Stomach smooth muscle (tissue), 2 donors: Measurements from ENCODE around the gene TACSTD2.
"Not testable (repeated sequence)": the region's sequence is repeated elsewhere in the genome, so short reads cannot be mapped to it uniquely, and the experiment has no call there.

Experiments
- H3K27ac ChIP-seq: one replicate; pipeline ENCODE4 v1.7.0; 2013; ENCODE audit warnings: mild to moderate bottlenecking, low read length, inconsistent platforms
- H3K27me3 ChIP-seq, 2 donors: one replicate each; pipeline ENCODE4 v1.7.0; 2013; ENCODE audit warnings: low read length in 2 of 2; ENCODE audit not compliant: insufficient read depth in 2 of 2, control insufficient read depth in 1 of 2
- H3K36me3 ChIP-seq, 2 donors: one replicate each; pipeline ENCODE4 v1.7.0; 2013; ENCODE audit warnings: low read length in 2 of 2; ENCODE audit not compliant: control insufficient read depth in 2 of 2, insufficient read depth in 2 of 2
- H3K4me1 ChIP-seq: one replicate; pipeline ENCODE4 v1.7.0; 2013; ENCODE audit warnings: low read length; ENCODE audit not compliant: control insufficient read depth, insufficient read depth
- H3K4me3 ChIP-seq, 2 donors: one replicate each; pipeline ENCODE4 v1.7.0; 2013; ENCODE audit warnings: low read length in 2 of 2
- H3K9ac ChIP-seq, 2 donors: one replicate each; pipeline ENCODE4 v1.7.0; 2013; ENCODE audit warnings: low read length in 2 of 2, mild to moderate bottlenecking in 1 of 2
- H3K9me3 ChIP-seq, 2 donors: one replicate each; pipeline ENCODE4 v1.7.0; 2013; ENCODE audit warnings: low read length in 2 of 2; ENCODE audit not compliant: control insufficient read depth in 2 of 2
- donor health status: healthy.
- donor health status: Pancreatic carcinoma.

The TACSTD2 gene

GRCh38 chr1:58568271-58568860 is 8.7 kb downstream of the TACSTD2 start:
- Histone ChIP-seq H3K4me1 (no peaks in the 10 kb centered on the region), H3K27ac (no peak overlapping the region), H3K27me3 (peaks cover 2 to 7% of the 10 kb centered on the region in 2 donors), H3K9me3 (no peaks in the 10 kb centered on the region), H3K36me3 (no peaks in the 10 kb centered on the region), H3K9ac (no peak overlapping the region), H3K4me3 (no peak overlapping the region)

- peaks cover 2 to 3% of the 10 kb centered on the region in 2 donors for H3K27me3 ChIP-seq
- H3K9me3 ChIP-seq = no peaks in the 10 kb centered on the region
- no peak overlapping the region for H3K4me3 ChIP-seq
- H3K27ac ChIP-seq = no peak overlapping the region
- H3K9ac ChIP-seq = no peak overlapping the region
- H3K4me1 ChIP-seq = no peaks in the 10 kb centered on the region
- H3K36me3 ChIP-seq = no peaks in the 10 kb centered on the region
Measured at GRCh38 chr1:58566339-58566738, 10.7 kb downstream of the TACSTD2 start.

GRCh38 chr1:58563715-58564114 is 13.3 kb downstream of the TACSTD2 start:
- H3K4me1 ChIP-seq, H3K27me3 ChIP-seq, H3K9me3 ChIP-seq, H3K4me3 ChIP-seq, H3K9ac ChIP-seq, H3K36me3 ChIP-seq, H3K27ac ChIP-seq: not testable (repeated sequence)

GRCh38 chr1:58561633-58562032 is 15.4 kb downstream of the TACSTD2 start:
- no peaks in the 10 kb centered on the region for H3K4me1 ChIP-seq
- H3K9ac ChIP-seq = no peak overlapping the region
- H3K9me3 ChIP-seq = peaks cover 0 to 4% of the 10 kb centered on the region in 2 donors
- H3K27me3 ChIP-seq = no peaks in the 10 kb centered on the region
- no peak overlapping the region for H3K27ac ChIP-seq
- no peak overlapping the region for H3K4me3 ChIP-seq
- H3K36me3 ChIP-seq = no peaks in the 10 kb centered on the region

- no peak overlapping the region for H3K9ac ChIP-seq
- no peak overlapping the region for H3K27ac ChIP-seq
- no peak overlapping the region for H3K4me3 ChIP-seq
- no peaks in the 10 kb centered on the region for H3K27me3 ChIP-seq
- H3K36me3 ChIP-seq = no peaks in the 10 kb centered on the region
- no peaks in the 10 kb centered on the region for H3K4me1 ChIP-seq
- H3K9me3 ChIP-seq = no peaks in the 10 kb centered on the region
Measured at GRCh38 chr1:58555393-58555792, 21.7 kb downstream of the TACSTD2 start.

GRCh38 chr1:58551186-58552140 is 25.6 kb downstream of the TACSTD2 start:
- Histone ChIP-seq H3K4me1 (no peaks in the 10 kb centered on the region), H3K36me3 (no peaks in the 10 kb centered on the region), H3K4me3 (no peak overlapping the region), H3K9ac (no peak overlapping the region), H3K27me3 (no peaks in the 10 kb centered on the region), H3K27ac (no peak overlapping the region), H3K9me3 (no peaks in the 10 kb centered on the region)

- not testable (repeated sequence) for H3K36me3 ChIP-seq, H3K27me3 ChIP-seq, H3K27ac ChIP-seq, H3K4me3 ChIP-seq, H3K9me3 ChIP-seq, H3K9ac ChIP-seq, H3K4me1 ChIP-seq
Measured at GRCh38 chr1:58549291-58549690, 27.8 kb downstream of the TACSTD2 start.

- H3K36me3 ChIP-seq = no peaks in the 10 kb centered on the region
- no peaks in the 10 kb centered on the region for H3K9me3 ChIP-seq
- H3K4me3 ChIP-seq = no peak overlapping the region
- no peak overlapping the region for H3K27ac ChIP-seq
- H3K9ac ChIP-seq = no peak overlapping the region
- no peaks in the 10 kb centered on the region for H3K27me3 ChIP-seq
- H3K4me1 ChIP-seq = no peaks in the 10 kb centered on the region
Measured at GRCh38 chr1:58548371-58548770, 28.7 kb downstream of the TACSTD2 start.

GRCh38 chr1:58546520-58547308 is 30.3 kb downstream of the TACSTD2 start, which contains the start of gene OMA1:
Gene OMA1 (minus strand): TSS chr1:58546726. CDS start chr1:58539294, 7,432 bp downstream.
- Histone ChIP-seq H3K36me3 (no peaks in the 10 kb centered on the region), H3K27ac (peak within 1 kb of the TSS; percentile 96), H3K4me1 (no peaks in the 10 kb centered on the region), H3K9ac (peak within 1 kb of the TSS; percentile 88 to 91), H3K27me3 (no peaks in the 10 kb centered on the region), H3K9me3 (no peaks in the 10 kb centered on the region), H3K4me3 (peak within 1 kb of the TSS; percentile 78 to 85)

GRCh38 chr1:58545591-58546519 is 31.2 kb downstream of the TACSTD2 start:
- Histone ChIP-seq H3K27me3 (no peaks in the 10 kb centered on the region), H3K9ac (peak overlapping the region; percentile 88 to 91), H3K9me3 (no peaks in the 10 kb centered on the region), H3K36me3 (no peaks in the 10 kb centered on the region), H3K4me1 (no peaks in the 10 kb centered on the region), H3K27ac (peak overlapping the region; percentile 96), H3K4me3 (peak overlapping the region; percentile 78 to 85)
